ENCODE results near the gene POU2AF1.
"Not testable (repeated sequence)": the region's sequence is repeated elsewhere in the genome, so short reads cannot be mapped to it uniquely, and the experiment has no call there.

Gene POU2AF1

GRCh38 chr11:111339758-111340388 lies 39.2 kb downstream of the POU2AF1 start:
- DNase-seq: no peak

GRCh38 chr11:111336582-111337256 lies 42.4 kb downstream of the POU2AF1 start:
- DNase-seq: no peak

GRCh38 chr11:111336062-111336461 lies 43.0 kb downstream of the POU2AF1 start:
- no peak for DNase-seq

- DNase-seq: no peak
These were observed 43.5 kb downstream of the POU2AF1 start for GRCh38 chr11:111335549-111335948.

- DNase-seq: no peak
These were observed 44.3 kb downstream of the POU2AF1 start for GRCh38 chr11:111334532-111335502.

- no peak for DNase-seq
These were observed 47.2 kb downstream of the POU2AF1 start for GRCh38 chr11:111331711-111332479.

GRCh38 chr11:111330234-111330893 lies 48.7 kb downstream of the POU2AF1 start:
- no peak for DNase-seq

- no peak for DNase-seq
These were observed 49.5 kb downstream of the POU2AF1 start for GRCh38 chr11:111329306-111330204.

GRCh38 chr11:111327908-111328624 lies 51.0 kb downstream of the POU2AF1 start:
- DNase-seq: no peak

- no peak for DNase-seq
These were observed 52.3 kb downstream of the POU2AF1 start for GRCh38 chr11:111326824-111327223.

GRCh38 chr11:111325259-111325658 lies 53.8 kb downstream of the POU2AF1 start:
- no peak for DNase-seq

GRCh38 chr11:111324277-111324720 lies 54.8 kb downstream of the POU2AF1 start:
- DNase-seq: no peak

GRCh38 chr11:111322534-111322933 lies 56.5 kb downstream of the POU2AF1 start:
- no peak for DNase-seq

- DNase-seq: no peak
These were observed 58.1 kb downstream of the POU2AF1 start for GRCh38 chr11:111320728-111321568.

- DNase-seq: not testable (repeated sequence)
These were observed 58.9 kb downstream of the POU2AF1 start for GRCh38 chr11:111320199-111320598.

GRCh38 chr11:111319296-111319695 lies 59.8 kb downstream of the POU2AF1 start:
- no peak for DNase-seq

- DNase-seq: no peak
These were observed 67.0 kb downstream of the POU2AF1 start for GRCh38 chr11:111312076-111312475.

- DNase-seq: no peak
These were observed 68.4 kb downstream of the POU2AF1 start for GRCh38 chr11:111310723-111311122.

GRCh38 chr11:111310088-111310487 lies 69.0 kb downstream of the POU2AF1 start:
- no peak for DNase-seq

Measured in RPMI8226 (cell line).